SK-N-SH treated with all-trans-retinoic acid at 6 μM for 48 hours (cell line): ENCODE data around the gene ADAMTS15.

ENCODE experiments used
- ATAC-seq: fragments of 200-7000 bp; cut with Tn5 transposase; 3 replicates; pipeline ENCODE4 v1.9.1; 2020; ENCODE audit warnings: mild to moderate bottlenecking, moderate library complexity
- ARNTL ChIP-seq: fragments of 450-650 bp; formaldehyde crosslinking; IDR thresholded peaks from 2 replicates; pipeline ENCODE4 v1.5.0; 2020; ENCODE audit warnings: low read depth, mild to moderate bottlenecking, moderate library complexity, borderline replicate concordance
- CREB5 ChIP-seq: fragments of 250-450 bp; sonication (Bioruptor Pico); IDR thresholded peaks from 2 replicates; pipeline ENCODE4 v1.5.1; 2020; ENCODE audit warnings: low read depth, mild to moderate bottlenecking, moderate library complexity
- CSDC2 ChIP-seq: fragments of 250-450 bp; sonication (Bioruptor Pico); IDR thresholded peaks from 2 replicates; pipeline ENCODE4 v1.5.0; 2020; ENCODE audit warnings: mild to moderate bottlenecking, moderate library complexity
- CSRNP3 ChIP-seq: fragments of 250-450 bp; sonication (Bioruptor Pico); IDR thresholded peaks from 2 replicates; pipeline ENCODE4 v1.5.1; 2021; ENCODE audit warnings: mild to moderate bottlenecking, moderate library complexity
- ESRRG ChIP-seq: fragments of 250-450 bp; sonication (Bioruptor Pico); IDR thresholded peaks from 2 replicates; pipeline ENCODE4 v1.6.1; 2021; ENCODE audit warnings: mild to moderate bottlenecking
- GLIS3 ChIP-seq: fragments of 250-450 bp; sonication (Bioruptor Pico); IDR thresholded peaks from 2 replicates; pipeline ENCODE4 v1.5.0; 2020; ENCODE audit warnings: mild to moderate bottlenecking, moderate library complexity
- ISL1 ChIP-seq: fragments of 250-450 bp; sonication (Bioruptor Pico); IDR thresholded peaks from 2 replicates; pipeline ENCODE4 v2.1.2; 2022; ENCODE audit warnings: mild to moderate bottlenecking, moderate library complexity
- OSR1 ChIP-seq: fragments of 250-450 bp; sonication (Bioruptor Pico); IDR thresholded peaks from 2 replicates; pipeline ENCODE4 v1.8.0; 2022; ENCODE audit warnings: moderate library complexity, mild to moderate bottlenecking, inconsistent platforms
- PATZ1 ChIP-seq: fragments of 250-450 bp; sonication (Bioruptor Pico); IDR thresholded peaks from 2 replicates; pipeline ENCODE4 v1.8.0; 2020; ENCODE audit warnings: mild to moderate bottlenecking, moderate library complexity, borderline replicate concordance
- POU6F1 ChIP-seq: fragments of 250-450 bp; sonication (Bioruptor Pico); IDR thresholded peaks from 2 replicates; pipeline ENCODE4 v1.8.0; 2021; ENCODE audit warnings: low read depth, mild to moderate bottlenecking, moderate library complexity, borderline replicate concordance
- PPARA ChIP-seq: fragments of 250-450 bp; sonication (Bioruptor Pico); IDR thresholded peaks from 2 replicates; pipeline ENCODE4 v1.5.0; 2020; ENCODE audit warnings: mild to moderate bottlenecking, borderline replicate concordance
- RARB ChIP-seq: fragments of 250-450 bp; sonication (Bioruptor Pico); IDR thresholded peaks from 2 replicates; pipeline ENCODE4 v1.8.0; 2021; ENCODE audit warnings: mild to moderate bottlenecking, moderate library complexity
- SNAI2 ChIP-seq: fragments of 250-450 bp; sonication (Bioruptor Pico); IDR thresholded peaks from 2 replicates; pipeline ENCODE4 v1.5.0; 2020; ENCODE audit warnings: mild to moderate bottlenecking, moderate library complexity
- TCF4 ChIP-seq: fragments of 250-450 bp; sonication (Bioruptor Pico); IDR thresholded peaks from 2 replicates; pipeline ENCODE4 v1.8.0; 2021; ENCODE audit warnings: mild to moderate bottlenecking, moderate library complexity, borderline replicate concordance
- TOX ChIP-seq: fragments of 250-450 bp; sonication (Bioruptor Pico); IDR thresholded peaks from 2 replicates; pipeline ENCODE4 v1.8.0; 2021; ENCODE audit warnings: mild to moderate bottlenecking, moderate library complexity, borderline replicate concordance
- TSHZ2 ChIP-seq: fragments of 250-450 bp; sonication (Bioruptor Pico); IDR thresholded peaks from 2 replicates; pipeline ENCODE4 v1.5.0; 2020; ENCODE audit warnings: mild to moderate bottlenecking, moderate library complexity
- ZC3H10 ChIP-seq: fragments of 250-450 bp; sonication (Bioruptor Pico); IDR thresholded peaks from 2 replicates; pipeline ENCODE4 v1.5.1; 2021; ENCODE audit warnings: mild to moderate bottlenecking, moderate library complexity
- ZFP3 ChIP-seq: fragments of 250-450 bp; sonication (Bioruptor Pico); IDR thresholded peaks from 2 replicates; pipeline ENCODE4 v1.5.0; 2020; ENCODE audit warnings: mild to moderate bottlenecking, moderate library complexity
- ZFP30 ChIP-seq: fragments of 450-650 bp; formaldehyde crosslinking; IDR thresholded peaks from 2 replicates; pipeline ENCODE4 v1.5.0; 2022; ENCODE audit warnings: mild to moderate bottlenecking, moderate library complexity
- ZNF565 ChIP-seq: fragments of 450-650 bp; formaldehyde crosslinking; conservative IDR thresholded peaks from 2 replicates; pipeline ENCODE4 v1.5.0; 2020; ENCODE audit warnings: low read depth, mild to moderate bottlenecking, moderate library complexity
- ZNF70 ChIP-seq: fragments of 450-650 bp; formaldehyde crosslinking; IDR thresholded peaks from 2 replicates; pipeline ENCODE4 v1.5.0; 2020; ENCODE audit warnings: mild to moderate bottlenecking, moderate library complexity
- ZNF8 ChIP-seq: fragments of 450-650 bp; formaldehyde crosslinking; IDR thresholded peaks from 2 replicates; pipeline ENCODE4 v1.5.0; 2020; ENCODE audit warnings: mild to moderate bottlenecking, moderate library complexity

The ADAMTS15 gene

GRCh38 chr11:130480186-130480585 is 31.7 kb downstream of the ADAMTS15 start:
- TF ChIP-seq TCF4: no peak
- no peak for TF ChIP-seq CREB5 (CRISPR knock-in tag)
- no peak for TF ChIP-seq OSR1 (CRISPR knock-in tag)
- no peak for TF ChIP-seq PATZ1 (CRISPR knock-in tag)
- TF ChIP-seq CSDC2 (CRISPR knock-in tag): no peak
- TF ChIP-seq ISL1 (CRISPR knock-in tag): no peak
- no peak for TF ChIP-seq CSRNP3 (CRISPR knock-in tag)
- no peak for TF ChIP-seq POU6F1
- no peak for TF ChIP-seq ZFP30 (CRISPR knock-in tag)
- TF ChIP-seq ZNF565 (CRISPR knock-in tag): no peak
- TF ChIP-seq ZNF8 (CRISPR knock-in tag): no peak
- TF ChIP-seq TSHZ2 (CRISPR knock-in tag): no peak
- no peak for TF ChIP-seq GLIS3 (CRISPR knock-in tag)
- no peak for TF ChIP-seq ZFP3 (CRISPR knock-in tag)
- no peak for TF ChIP-seq SNAI2 (CRISPR knock-in tag)
- TF ChIP-seq RARB (CRISPR knock-in tag): no peak
- no peak for TF ChIP-seq ESRRG
- TF ChIP-seq PPARA (CRISPR knock-in tag): no peak
- ATAC-seq: no peak

- TF ChIP-seq CSDC2 (CRISPR knock-in tag): no peak
- ATAC-seq: no peak
Observed at GRCh38 chr11:130480711-130481140, 32.3 kb downstream of the ADAMTS15 start.

- ATAC-seq: no peak
- TF ChIP-seq PPARA (CRISPR knock-in tag): no peak
- TF ChIP-seq ZFP30 (CRISPR knock-in tag): no peak
- TF ChIP-seq TCF4: no peak
- TF ChIP-seq ARNTL: no peak
- TF ChIP-seq ZC3H10 (CRISPR knock-in tag): no peak
- no peak for TF ChIP-seq POU6F1
- no peak for TF ChIP-seq ZNF70 (CRISPR knock-in tag)
- TF ChIP-seq RARB (CRISPR knock-in tag): no peak
- TF ChIP-seq SNAI2 (CRISPR knock-in tag): no peak
- no peak for TF ChIP-seq CREB5 (CRISPR knock-in tag)
- TF ChIP-seq ZNF565 (CRISPR knock-in tag): no peak
- no peak for TF ChIP-seq PATZ1 (CRISPR knock-in tag)
- TF ChIP-seq ISL1 (CRISPR knock-in tag): no peak
- no peak for TF ChIP-seq TOX (CRISPR knock-in tag)
- no peak for TF ChIP-seq OSR1 (CRISPR knock-in tag)
Observed at GRCh38 chr11:130483124-130483523, 34.7 kb downstream of the ADAMTS15 start.
